ENCODE measurements around the gene WNT5A.

DNA sequence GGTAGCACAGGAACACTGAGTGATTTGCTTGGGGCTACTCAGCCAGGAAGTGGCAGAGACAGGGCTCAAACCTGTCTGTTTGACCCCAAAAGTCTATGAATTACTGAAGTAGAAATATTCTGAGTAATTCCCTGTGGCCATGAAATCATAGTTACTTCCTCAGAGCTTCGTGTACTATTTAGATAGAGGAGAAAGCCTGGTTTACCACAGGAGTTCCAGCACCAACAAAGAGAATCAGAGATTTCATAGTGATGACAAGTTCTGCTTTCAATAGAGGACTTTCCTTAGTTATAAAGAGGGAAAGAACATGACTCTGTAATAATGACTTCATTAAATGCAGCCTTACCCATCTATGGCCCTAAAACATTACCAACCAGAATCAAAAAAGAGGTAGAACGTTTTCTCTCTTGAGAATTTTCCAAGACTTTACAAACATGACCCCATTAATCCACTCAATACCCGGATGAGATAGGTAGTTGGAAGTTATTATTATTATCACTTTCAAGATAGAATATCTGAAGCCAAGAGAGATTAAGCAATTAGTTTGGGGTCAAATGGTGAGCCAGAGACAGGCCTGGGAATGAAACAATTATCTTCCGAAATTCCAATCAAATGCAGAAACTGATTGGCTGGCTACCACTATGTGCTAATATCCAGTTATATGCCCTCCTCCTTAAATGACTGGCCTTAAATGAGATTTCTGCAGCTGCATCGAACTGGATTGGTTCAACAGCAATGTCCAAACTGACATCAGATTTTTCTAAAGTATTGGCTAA is 13.6 kb upstream of the WNT5A start:
- TF ChIP-seq CTCF (conservative IDR thresholded peaks at IDR 0.05) = no peak
- no peak for TF ChIP-seq EZH2 (IDR thresholded peaks at IDR 0.05; ENCODE audit: low read depth)

Data from PC-9 (cell line).